Nephron (organoid): ENCODE results near the gene TBC1D10B.
A peak's percentile ranks its signal among the peaks of the same experiment; 100 is the strongest.

Experiments used
- H3K27ac Mint-ChIP-seq, 3 experiments: 2 replicates each; pipeline ENCODE4 v1.8.0; 2020; ENCODE audit warnings: mixed read lengths in 3 of 3, mild to moderate bottlenecking in 2 of 3, moderate library complexity in 1 of 3
- H3K27me3 Mint-ChIP-seq: 2 replicates; pipeline ENCODE4 v1.8.0; 2021; ENCODE audit warnings: low read depth, mild to moderate bottlenecking, moderate library complexity, mixed read lengths
- H3K36me3 Mint-ChIP-seq: 2 replicates; pipeline ENCODE4 v1.8.0; 2020; ENCODE audit warnings: low read depth, mixed read lengths
- H3K4me1 Mint-ChIP-seq: 2 replicates; pipeline ENCODE4 v1.8.0; 2020; ENCODE audit warnings: mixed read lengths
- H3K4me3 Mint-ChIP-seq, 3 experiments: 2 replicates each; pipeline ENCODE4 v1.8.0; 2020; ENCODE audit warnings: mild to moderate bottlenecking in 3 of 3, mixed read lengths in 3 of 3, moderate library complexity in 2 of 3
- H3K9me3 Mint-ChIP-seq: 2 replicates; pipeline ENCODE4 v1.8.0; 2020; ENCODE audit warnings: mixed read lengths
- TF ChIP-seq, protein P1 (sequence below), 3 experiments: fragments of 200-600 bp; sonication (generic); IDR thresholded peaks; one replicate each; pipeline ENCODE4 v1.5.0; 2021; ENCODE audit warnings: antibody characterized with exemption in 3 of 3; ENCODE audit not compliant: unreplicated experiment in 3 of 3

TBC1D10B gene

DNA sequence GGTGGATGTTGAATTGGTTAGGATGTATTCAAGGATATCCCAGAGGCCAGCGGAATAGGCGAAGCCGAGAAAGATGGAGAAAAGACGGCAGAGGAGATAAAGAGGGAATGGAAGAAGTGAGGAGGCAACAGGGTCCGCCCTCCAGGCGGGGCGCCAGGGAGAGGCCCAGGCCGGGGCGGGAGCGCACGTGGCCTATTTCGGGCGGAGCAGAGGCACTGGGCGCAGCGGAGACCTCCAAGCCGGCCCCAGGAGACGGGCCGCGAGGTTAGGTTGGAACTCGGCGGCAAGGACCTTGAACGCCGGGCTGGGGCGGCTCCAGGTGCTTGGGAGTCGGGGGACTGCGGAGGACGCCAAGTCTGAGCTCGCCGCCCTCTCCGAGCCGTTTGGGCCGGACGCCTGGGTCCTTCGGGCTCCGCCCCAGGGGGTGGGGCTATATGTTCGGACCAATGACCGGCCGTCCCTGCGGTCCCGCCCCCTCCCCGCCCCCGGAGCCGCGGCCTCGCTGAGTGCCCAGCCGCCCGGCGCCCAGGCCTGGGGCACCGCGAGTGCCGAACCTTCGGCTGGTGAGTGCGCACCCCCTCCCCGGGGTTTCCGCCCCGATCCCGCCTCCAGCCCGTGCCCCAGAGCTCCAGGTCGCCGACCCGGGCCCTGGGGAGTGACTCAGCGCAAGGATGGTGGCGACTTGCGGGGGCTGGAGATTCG, 37.0 kb upstream of the TBC1D10B start, which contains the start of gene ZNF771:
ZNF771 (plus strand) TSS at position 505 of the 702 bp plus-strand sequence. CDS start 448 bp downstream, outside the sequence.
- no peaks in the 10 kb centered on the region for H3K9me3 Mint-ChIP-seq
- peaks cover 9% of the 10 kb centered on the region for H3K36me3 Mint-ChIP-seq
- H3K4me1 Mint-ChIP-seq: peaks cover 17% of the 10 kb centered on the region
- H3K27ac Mint-ChIP-seq: peak within 1 kb of the TSS; percentile 72 to 92 (median 87)
- peak within 1 kb of the TSS; percentile 91 to 98 (median 94) for H3K4me3 Mint-ChIP-seq
- no peaks in the 10 kb centered on the region for H3K27me3 Mint-ChIP-seq
- TF ChIP-seq, protein P1, sequence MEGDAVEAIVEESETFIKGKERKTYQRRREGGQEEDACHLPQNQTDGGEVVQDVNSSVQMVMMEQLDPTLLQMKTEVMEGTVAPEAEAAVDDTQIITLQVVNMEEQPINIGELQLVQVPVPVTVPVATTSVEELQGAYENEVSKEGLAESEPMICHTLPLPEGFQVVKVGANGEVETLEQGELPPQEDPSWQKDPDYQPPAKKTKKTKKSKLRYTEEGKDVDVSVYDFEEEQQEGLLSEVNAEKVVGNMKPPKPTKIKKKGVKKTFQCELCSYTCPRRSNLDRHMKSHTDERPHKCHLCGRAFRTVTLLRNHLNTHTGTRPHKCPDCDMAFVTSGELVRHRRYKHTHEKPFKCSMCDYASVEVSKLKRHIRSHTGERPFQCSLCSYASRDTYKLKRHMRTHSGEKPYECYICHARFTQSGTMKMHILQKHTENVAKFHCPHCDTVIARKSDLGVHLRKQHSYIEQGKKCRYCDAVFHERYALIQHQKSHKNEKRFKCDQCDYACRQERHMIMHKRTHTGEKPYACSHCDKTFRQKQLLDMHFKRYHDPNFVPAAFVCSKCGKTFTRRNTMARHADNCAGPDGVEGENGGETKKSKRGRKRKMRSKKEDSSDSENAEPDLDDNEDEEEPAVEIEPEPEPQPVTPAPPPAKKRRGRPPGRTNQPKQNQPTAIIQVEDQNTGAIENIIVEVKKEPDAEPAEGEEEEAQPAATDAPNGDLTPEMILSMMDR (IDR thresholded peaks at IDR 0.05; ENCODE audit: unreplicated experiment in 3 of 3): peak in 1 of 3 experiments; percentile 25

DNA sequence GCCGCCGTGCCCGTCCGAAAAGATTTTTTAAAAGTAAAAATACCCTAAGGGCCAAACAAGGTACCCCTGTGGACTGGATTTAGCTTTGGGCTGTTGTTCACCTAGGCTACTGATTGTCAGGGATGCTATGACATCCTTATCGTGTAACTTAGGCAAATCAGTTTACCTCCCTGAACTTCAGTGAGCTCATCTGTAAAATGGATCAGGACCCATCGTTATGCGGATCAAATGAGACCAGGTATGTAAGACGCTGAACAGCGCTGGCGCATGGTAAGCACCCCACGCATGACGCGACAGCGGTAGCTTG, 36.5 kb upstream of the TBC1D10B start:
- Mint-ChIP-seq H3K9me3 (no peaks in the 10 kb centered on the region), H3K4me1 (peaks cover 15% of the 10 kb centered on the region), H3K27me3 (no peaks in the 10 kb centered on the region), H3K36me3 (peaks cover 4% of the 10 kb centered on the region), H3K27ac (peak overlapping the region; percentile 72 to 92 (median 87)), H3K4me3 (peak overlapping the region; percentile 91 to 98 (median 94))
- TF ChIP-seq, protein P1 (IDR thresholded peaks at IDR 0.05; ENCODE audit: unreplicated experiment in 3 of 3): no peak

DNA sequence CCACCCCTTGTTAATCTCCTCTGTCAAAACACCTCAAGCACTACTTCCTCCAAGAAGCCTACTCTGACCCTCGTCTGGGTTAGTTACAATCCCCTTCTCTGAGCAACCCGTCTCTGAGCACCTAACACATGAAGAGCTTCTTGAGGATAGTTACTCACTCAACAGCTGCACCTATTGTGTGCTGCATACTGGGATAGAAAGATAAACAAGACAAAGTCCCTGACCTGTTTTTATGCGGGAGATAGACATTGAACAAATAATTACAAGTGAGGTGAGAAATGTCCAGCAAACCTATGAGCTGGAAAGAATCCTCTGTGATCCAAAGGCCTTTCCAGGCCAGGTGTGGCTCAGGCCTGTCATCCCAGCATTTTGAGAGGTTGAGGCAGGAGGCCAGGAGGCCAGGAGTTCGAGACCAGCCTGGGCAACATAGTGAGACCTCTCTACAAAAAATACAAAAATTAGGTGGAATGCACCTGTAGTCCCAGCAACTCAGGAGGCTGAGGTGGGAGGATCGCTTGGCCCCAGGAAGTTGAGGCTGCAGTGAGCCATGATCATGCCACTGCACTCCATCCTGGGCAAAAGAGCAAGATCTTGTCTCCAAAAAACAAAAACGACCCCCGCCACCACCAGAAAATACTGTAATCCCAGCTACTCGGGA, 31.6 kb upstream of the TBC1D10B start:
- TF ChIP-seq, protein P1 (IDR thresholded peaks at IDR 0.05; ENCODE audit: unreplicated experiment in 3 of 3): no peak
- H3K4me3 Mint-ChIP-seq: peak overlapping the region; percentile 87 to 89 (median 89)
- peaks cover 22% of the 10 kb centered on the region for H3K4me1 Mint-ChIP-seq
- H3K27ac Mint-ChIP-seq: peak overlapping the region; percentile 96 to 99 (median 97)
- H3K9me3 Mint-ChIP-seq: no peaks in the 10 kb centered on the region
- peaks cover 14% of the 10 kb centered on the region for H3K36me3 Mint-ChIP-seq
- no peaks in the 10 kb centered on the region for H3K27me3 Mint-ChIP-seq

DNA sequence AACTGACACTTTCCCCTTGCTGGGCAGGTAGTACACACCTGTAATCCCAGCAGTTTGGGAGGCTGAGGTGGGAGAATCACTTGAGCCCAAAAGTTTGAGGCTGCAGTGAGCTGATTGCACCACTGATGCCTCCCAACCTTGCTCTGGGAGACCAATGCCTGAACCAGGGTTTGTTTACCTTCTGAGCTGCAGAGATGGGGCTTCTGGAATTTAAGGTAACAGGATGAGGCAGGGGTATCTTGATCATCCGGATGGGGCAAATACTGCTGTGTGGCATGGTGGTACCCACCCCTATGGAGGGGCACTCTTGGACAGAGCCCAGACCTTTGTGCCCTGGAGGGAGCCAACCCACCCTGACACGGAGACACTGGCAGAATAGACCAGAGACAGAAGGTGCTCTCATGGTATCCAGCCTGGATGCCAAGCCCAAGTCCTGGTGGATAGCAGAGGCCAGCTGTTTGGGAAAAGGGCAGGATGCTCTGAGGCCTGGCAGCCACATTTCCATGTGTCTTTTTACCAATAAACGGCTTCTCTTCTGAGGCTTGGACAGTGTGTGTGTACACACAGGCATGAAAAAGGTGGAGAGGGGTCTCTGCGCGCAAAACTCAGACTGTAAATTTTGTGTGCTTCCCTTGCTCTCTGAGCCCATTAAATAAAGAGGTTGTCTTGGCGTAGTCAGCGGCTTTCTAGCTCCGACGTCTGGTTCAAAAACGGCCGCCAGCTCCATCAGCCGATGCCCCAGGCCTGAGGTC, 29.3 kb upstream of the TBC1D10B start:
- peaks cover 32% of the 10 kb centered on the region for H3K4me1 Mint-ChIP-seq
- H3K4me3 Mint-ChIP-seq: peak overlapping the region; percentile 87 to 89 (median 89)
- H3K27ac Mint-ChIP-seq: peak overlapping the region; percentile 96 to 99 (median 97)
- TF ChIP-seq, protein P1 (IDR thresholded peaks at IDR 0.05; ENCODE audit: unreplicated experiment in 3 of 3): no peak
- peaks cover 16% of the 10 kb centered on the region for H3K36me3 Mint-ChIP-seq
- H3K9me3 Mint-ChIP-seq: no peaks in the 10 kb centered on the region
- H3K27me3 Mint-ChIP-seq: no peaks in the 10 kb centered on the region

DNA sequence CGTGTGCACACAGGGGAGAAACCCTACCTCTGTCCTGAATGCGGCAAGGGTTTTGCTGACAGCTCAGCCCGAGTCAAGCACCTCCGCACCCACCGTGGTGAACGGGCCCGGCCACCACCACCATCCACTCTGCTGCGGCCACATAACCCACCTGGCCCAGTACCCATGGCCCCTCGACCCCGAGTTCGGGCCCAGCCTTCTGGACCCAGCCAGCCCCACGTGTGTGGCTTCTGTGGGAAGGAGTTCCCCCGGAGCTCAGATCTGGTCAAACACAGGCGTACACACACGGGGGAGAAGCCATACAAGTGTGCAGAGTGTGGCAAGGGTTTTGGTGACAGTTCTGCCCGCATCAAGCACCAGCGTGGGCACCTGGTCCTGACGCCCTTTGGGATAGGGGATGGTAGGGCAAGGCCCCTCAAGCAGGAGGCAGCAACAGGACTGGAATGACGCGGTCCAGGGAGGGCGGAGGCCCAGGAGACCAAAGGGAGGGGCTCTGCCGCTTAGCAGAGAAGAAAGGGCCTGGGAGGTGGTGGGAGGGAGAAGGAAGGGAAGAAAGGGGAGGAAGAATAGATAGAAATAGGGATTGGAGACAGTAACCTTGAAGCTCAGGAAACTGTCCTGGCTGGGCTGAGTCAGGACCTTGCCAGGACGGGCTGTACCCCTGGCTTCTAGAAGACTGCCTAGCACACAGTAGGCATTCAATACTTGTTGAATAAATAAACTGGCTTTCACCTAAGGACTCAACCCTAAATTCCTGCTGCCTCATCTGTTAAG, 28.6 kb upstream of the TBC1D10B start:
- H3K27me3 Mint-ChIP-seq: no peaks in the 10 kb centered on the region
- peaks cover 16% of the 10 kb centered on the region for H3K36me3 Mint-ChIP-seq
- peak overlapping the region; percentile 87 to 89 (median 89) for H3K4me3 Mint-ChIP-seq
- TF ChIP-seq, protein P1 (IDR thresholded peaks at IDR 0.05; ENCODE audit: unreplicated experiment in 3 of 3): no peak
- H3K27ac Mint-ChIP-seq: peak overlapping the region; percentile 96 to 99 (median 97)
- H3K9me3 Mint-ChIP-seq: no peaks in the 10 kb centered on the region
- H3K4me1 Mint-ChIP-seq: peaks cover 38% of the 10 kb centered on the region
